ENCODE data around the gene HSPA5.
A peak's percentile ranks its signal among the peaks of the same experiment; 100 is the strongest.

GRCh38 chr9:125241000-125241862 lies at the start of gene HSPA5:
- TF ChIP-seq CTCF (IDR thresholded peaks at IDR 0.05) (peak in 2 of 3 donors; percentile 30 to 36), EP300 (IDR thresholded peaks at IDR 0.05) (no peak)

Data from ovary (tissue), 3 donors.